ENCODE data around the gene TMEM11.

DNA sequence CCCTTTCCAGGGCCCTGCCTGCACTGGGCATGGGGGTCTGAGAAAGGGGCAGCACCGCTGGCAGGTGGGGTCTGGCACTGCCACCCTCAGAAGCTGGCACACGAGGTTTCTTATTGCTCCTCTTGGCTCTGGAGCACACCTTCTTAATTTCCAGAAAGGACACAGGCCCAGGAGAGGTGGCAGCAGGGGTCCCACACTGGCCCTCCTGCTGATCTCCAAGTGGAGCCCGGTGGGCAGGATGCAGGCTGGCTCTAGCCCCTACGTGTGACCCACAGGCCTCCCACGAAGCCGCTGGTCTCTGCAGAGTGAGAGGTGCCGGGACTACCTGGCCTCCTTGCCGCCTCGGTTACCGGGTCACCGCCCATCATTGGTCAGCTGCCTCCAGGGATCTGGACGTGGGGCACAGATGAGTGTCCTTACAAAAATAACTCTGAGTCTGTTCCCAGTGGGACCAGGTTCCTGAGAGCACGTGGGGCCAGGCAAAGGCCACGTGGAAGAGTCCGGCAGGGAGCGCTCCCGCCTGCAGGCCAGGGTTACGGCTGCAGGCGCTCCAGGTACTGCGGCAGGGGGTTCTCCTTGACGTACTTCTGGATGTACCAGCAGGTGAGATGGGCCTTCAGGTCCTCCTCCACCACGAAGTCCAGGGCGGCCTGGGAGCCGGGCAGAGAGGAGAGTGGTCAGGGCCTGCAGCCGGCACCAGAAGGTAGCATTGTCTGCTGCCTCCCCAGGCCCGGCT, 29.0 kb upstream of the TMEM11 start:
- TF ChIP-seq, protein P1, sequence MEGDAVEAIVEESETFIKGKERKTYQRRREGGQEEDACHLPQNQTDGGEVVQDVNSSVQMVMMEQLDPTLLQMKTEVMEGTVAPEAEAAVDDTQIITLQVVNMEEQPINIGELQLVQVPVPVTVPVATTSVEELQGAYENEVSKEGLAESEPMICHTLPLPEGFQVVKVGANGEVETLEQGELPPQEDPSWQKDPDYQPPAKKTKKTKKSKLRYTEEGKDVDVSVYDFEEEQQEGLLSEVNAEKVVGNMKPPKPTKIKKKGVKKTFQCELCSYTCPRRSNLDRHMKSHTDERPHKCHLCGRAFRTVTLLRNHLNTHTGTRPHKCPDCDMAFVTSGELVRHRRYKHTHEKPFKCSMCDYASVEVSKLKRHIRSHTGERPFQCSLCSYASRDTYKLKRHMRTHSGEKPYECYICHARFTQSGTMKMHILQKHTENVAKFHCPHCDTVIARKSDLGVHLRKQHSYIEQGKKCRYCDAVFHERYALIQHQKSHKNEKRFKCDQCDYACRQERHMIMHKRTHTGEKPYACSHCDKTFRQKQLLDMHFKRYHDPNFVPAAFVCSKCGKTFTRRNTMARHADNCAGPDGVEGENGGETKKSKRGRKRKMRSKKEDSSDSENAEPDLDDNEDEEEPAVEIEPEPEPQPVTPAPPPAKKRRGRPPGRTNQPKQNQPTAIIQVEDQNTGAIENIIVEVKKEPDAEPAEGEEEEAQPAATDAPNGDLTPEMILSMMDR (conservative IDR thresholded peaks at IDR 0.05; ENCODE audit: low read depth, low read length): no peak
- no peak for TF ChIP-seq EZH2 (IDR thresholded peaks at IDR 0.05; ENCODE audit: borderline replicate concordance, low read depth, low read length, poor library complexity, severe bottlenecking)
